GM19324 (cell line): ENCODE measurements around the gene ADAMTSL3.
"Not testable (repeated sequence)": the region's sequence is repeated elsewhere in the genome, so short reads cannot be mapped to it uniquely, and the experiment has no call there.

Source experiments
- ATAC-seq: cut with Tn5 transposase; IDR thresholded peaks from one replicate; pipeline ENCODE4 v1.9.1; 2021; ENCODE audit warnings: mild to moderate bottlenecking, moderate library complexity; ENCODE audit not compliant: unreplicated experiment, low FRiP score

The ADAMTSL3 gene

GRCh38 chr15:83947156-83947555 is 293.2 kb downstream of the ADAMTSL3 start:
- no peak for ATAC-seq

GRCh38 chr15:83954506-83954905 is 300.6 kb downstream of the ADAMTSL3 start:
- ATAC-seq = no peak

- peak; percentile 98 for ATAC-seq
These were observed 301.9 kb downstream of the ADAMTSL3 start for GRCh38 chr15:83955806-83956265.

GRCh38 chr15:83956887-83957286 is 303.0 kb downstream of the ADAMTSL3 start:
- ATAC-seq = no peak

- no peak for ATAC-seq
These were observed 305.6 kb downstream of the ADAMTSL3 start for GRCh38 chr15:83959477-83959876.

GRCh38 chr15:83960192-83960829 is 306.4 kb downstream of the ADAMTSL3 start:
- no peak for ATAC-seq

GRCh38 chr15:83961311-83961710 is 307.4 kb downstream of the ADAMTSL3 start:
- ATAC-seq = no peak

- ATAC-seq = not testable (repeated sequence)
These were observed 311.0 kb downstream of the ADAMTSL3 start for GRCh38 chr15:83964967-83965366.

- no peak for ATAC-seq
These were observed 316.5 kb downstream of the ADAMTSL3 start for GRCh38 chr15:83970295-83970890.

- no peak for ATAC-seq
These were observed 318.1 kb downstream of the ADAMTSL3 start for GRCh38 chr15:83971992-83972391.

GRCh38 chr15:83973816-83974215 is 319.9 kb downstream of the ADAMTSL3 start:
- ATAC-seq = no peak

GRCh38 chr15:83977992-83978391 is 324.1 kb downstream of the ADAMTSL3 start:
- no peak for ATAC-seq

- no peak for ATAC-seq
These were observed 324.7 kb downstream of the ADAMTSL3 start for GRCh38 chr15:83978588-83978987.

GRCh38 chr15:83980637-83981036 is 326.7 kb downstream of the ADAMTSL3 start:
- ATAC-seq = no peak

GRCh38 chr15:83982748-83983147 is 328.8 kb downstream of the ADAMTSL3 start:
- ATAC-seq = no peak

GRCh38 chr15:83983634-83984458 is 329.9 kb downstream of the ADAMTSL3 start:
- ATAC-seq = peak; percentile 72

GRCh38 chr15:83984601-83985000 is 330.7 kb downstream of the ADAMTSL3 start:
- no peak for ATAC-seq

- ATAC-seq = no peak
These were observed 337.2 kb downstream of the ADAMTSL3 start for GRCh38 chr15:83991163-83991562.

- peak; percentile 80 for ATAC-seq
These were observed 338.6 kb downstream of the ADAMTSL3 start for GRCh38 chr15:83992324-83993031.

GRCh38 chr15:83993591-83993990 is 339.7 kb downstream of the ADAMTSL3 start:
- ATAC-seq = no peak

- ATAC-seq = no peak
These were observed 344.6 kb downstream of the ADAMTSL3 start for GRCh38 chr15:83998486-83998885.
